Measurements from ENCODE around the gene MARK3.

MARK3 gene

DNA sequence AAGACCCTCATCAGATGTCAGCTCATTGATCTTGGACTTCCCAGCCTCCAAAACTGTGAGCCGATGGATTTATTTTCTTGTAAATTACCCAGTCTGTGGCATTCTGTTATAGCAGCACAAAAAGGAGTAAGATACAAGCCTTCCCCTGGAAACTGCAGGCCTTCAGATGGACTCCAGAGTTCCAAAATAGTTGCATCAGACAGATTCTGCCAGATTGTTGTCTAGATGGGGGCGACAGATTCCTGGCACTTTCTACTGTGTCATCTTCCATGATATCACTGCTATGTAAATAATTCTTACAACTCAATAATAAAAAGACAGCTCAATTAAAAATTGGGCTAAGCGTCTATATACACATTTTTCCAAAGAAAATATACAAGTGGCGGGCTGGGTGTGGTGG is 17.2 kb upstream of the MARK3 start:
- DNase-seq (ENCODE audit: low read depth in 2 of 2) = no peak

DNA sequence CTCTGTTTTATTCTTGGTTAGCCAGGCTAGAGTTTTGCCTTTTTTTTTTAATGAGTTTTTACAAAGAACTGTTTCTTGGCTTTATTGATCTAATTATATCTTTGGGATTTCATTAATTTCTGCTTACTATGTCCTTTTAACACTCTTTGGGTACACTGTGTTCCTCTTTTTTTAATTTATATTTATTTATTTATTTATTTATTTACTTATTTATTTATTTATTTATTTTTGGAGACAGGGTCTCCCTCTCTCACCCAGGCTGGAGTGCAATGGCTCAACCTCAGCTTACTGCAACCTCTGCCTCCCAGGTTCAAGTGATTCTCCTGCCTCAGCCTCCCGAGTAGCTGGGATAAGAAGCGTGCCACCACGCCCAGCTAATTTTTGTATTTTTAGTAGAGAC is 15.1 kb upstream of the MARK3 start:
- no peak for DNase-seq (ENCODE audit: low read depth in 2 of 2)

DNA sequence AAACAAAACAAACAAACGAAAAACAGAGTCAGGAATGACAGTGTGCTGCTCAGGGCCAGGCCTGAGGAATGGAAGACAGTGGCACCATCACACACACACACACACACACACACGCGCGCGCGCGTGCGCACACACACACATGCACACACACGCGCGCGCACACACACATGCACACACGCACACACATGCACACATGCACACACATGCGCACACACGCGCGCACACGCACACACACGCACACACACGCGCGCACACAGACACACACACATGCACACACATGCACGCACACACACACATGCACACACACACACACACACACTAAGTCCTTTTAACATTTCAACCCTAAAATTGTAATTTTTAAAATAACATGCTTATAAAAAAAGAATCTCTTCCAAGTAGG is 13.2 kb upstream of the MARK3 start:
- no peak for DNase-seq (ENCODE audit: low read depth in 2 of 2)

- DNase-seq (ENCODE audit: low read depth in 2 of 2) = no peak
Measured at GRCh38 chr14:103372552-103373304, 12.5 kb upstream of the MARK3 start.

DNA sequence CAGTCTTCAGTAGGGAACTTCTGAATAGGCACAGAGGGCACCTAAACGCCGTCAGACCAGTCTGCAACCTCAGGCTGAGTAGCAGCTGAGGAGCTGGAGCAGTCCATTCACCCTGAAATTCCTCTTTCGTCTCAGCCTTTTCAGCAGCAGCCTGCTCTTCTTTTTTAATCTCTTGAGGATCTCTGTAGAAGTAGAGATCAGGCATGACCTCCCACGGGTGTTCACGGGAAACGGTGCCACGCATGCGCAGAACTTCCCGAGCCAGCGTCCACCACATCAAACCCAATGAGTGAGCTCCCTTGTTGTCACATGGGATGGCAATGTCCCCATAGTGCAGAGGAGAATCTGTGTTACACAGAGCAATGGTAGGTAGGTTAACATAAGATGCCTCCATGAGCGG is 11.1 kb upstream of the MARK3 start:
- DNase-seq (ENCODE audit: low read depth in 2 of 2) = no peak

DNA sequence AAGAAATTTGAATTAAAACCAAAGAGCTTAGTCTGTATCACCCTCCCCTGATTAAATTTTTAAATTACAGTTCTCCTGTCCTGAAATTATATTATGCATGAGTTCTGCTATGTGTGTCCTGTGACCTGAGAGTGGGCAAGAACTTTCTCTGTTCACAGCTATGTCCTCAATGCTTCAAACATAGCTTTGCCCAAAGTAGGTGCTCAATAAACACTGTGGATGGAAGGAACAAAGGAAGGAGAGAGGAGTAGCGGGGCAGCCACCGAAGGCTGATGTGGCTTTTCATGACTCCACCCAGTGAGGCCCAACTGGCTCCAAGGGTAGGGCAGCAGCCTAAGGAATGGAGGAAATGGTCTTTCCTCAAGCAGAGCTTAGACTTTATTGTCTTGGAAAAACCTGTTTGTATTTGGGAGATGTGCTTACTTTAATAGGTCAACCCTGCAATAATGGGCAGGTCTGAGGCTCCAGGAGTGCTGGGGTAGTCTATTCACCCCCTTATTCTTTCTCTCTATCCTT is 7.6 kb upstream of the MARK3 start:
- DNase-seq (ENCODE audit: low read depth in 2 of 2) = no peak

GRCh38 chr14:103378038-103378854 is 7.0 kb upstream of the MARK3 start:
- DNase-seq (ENCODE audit: low read depth in 2 of 2) = no peak

DNA sequence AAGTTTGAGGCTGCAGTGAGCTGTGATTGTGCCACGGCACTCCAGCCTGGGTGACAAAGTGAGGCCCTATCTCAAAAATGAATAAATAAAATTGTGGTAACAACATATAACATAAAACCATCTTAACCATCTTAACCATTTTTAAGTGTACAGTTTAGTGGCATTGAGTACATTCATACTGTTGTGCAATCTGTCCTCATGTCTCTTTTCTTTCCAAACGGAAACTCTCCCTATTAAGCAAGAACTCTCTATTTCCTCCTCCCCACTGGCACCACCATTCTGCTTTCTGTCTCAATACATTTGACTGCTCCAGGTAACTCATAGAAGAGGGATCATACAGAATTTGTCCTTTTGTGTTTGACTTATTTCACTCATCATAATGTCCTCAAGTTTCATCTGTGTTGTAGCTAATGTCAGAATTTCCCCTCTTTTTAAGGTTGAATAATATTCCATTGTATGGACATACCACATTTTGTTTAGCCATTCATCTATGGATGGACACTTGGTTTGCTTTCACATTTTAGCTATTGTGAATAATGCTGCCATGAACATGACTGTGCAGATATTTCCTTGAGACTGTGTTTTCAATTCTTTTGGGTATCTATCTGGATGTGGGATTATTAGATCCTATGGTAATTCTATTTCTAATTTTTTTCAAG is 4.4 kb upstream of the MARK3 start:
- DNase-seq (ENCODE audit: low read depth in 2 of 2) = no peak

DNA sequence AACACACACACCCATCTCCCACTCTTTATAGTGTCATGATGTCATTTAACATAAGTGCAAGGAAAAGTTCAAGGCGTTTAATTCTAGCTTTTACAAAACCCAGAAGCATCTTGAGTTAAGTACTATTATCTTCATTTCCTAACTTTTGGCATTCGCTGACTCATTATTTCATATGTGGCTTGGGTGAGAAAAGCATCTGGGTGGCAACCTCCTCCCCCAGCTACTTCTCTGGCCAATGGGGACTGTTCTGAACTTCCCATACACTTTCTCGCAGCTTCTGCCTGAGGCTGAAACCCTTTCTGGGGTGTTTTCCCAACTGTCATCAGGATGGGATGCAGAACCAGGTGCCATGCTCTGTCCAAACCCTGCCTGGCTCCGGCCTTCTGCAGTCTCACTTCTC is 2.8 kb upstream of the MARK3 start:
- DNase-seq (ENCODE audit: low read depth in 2 of 2) = no peak

- DNase-seq (ENCODE audit: low read depth in 2 of 2) = no peak
Measured at GRCh38 chr14:103384450-103385151, 614 bp upstream of the MARK3 start.

- no peak for DNase-seq (ENCODE audit: low read depth in 2 of 2)
Measured at GRCh38 chr14:103385929-103386712, 906 bp downstream of the MARK3 start.

- DNase-seq (ENCODE audit: low read depth in 2 of 2) = no peak
Measured at GRCh38 chr14:103386713-103387329, 1.6 kb downstream of the MARK3 start.

- no peak for DNase-seq (ENCODE audit: low read depth in 2 of 2)
Measured at GRCh38 chr14:103388664-103389063, 3.4 kb downstream of the MARK3 start.

- DNase-seq (ENCODE audit: low read depth in 2 of 2) = no peak
Measured at GRCh38 chr14:103390605-103391004, 5.4 kb downstream of the MARK3 start.

GRCh38 chr14:103391048-103391447 is 5.8 kb downstream of the MARK3 start:
- no peak for DNase-seq (ENCODE audit: low read depth in 2 of 2)

DNA sequence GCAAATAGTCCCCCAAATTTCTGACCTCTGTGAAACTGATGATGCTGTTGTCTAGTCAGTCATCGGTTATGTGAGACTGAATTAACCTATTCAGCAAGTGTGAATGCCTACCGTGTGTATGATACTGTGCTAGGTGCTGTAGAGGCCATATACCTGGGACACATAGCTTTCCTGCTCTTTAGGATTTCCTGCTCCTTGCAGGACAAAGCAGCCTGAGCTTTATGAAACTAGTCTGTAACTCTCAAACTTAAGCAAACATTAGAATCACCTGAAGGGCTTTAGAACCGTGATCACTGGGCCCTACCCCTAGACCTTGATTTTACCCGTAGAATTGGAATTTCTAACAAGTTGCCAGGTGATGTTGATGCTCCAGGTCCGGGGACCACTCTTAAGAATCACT is 6.9 kb downstream of the MARK3 start:
- no peak for DNase-seq (ENCODE audit: low read depth in 2 of 2)

DNA sequence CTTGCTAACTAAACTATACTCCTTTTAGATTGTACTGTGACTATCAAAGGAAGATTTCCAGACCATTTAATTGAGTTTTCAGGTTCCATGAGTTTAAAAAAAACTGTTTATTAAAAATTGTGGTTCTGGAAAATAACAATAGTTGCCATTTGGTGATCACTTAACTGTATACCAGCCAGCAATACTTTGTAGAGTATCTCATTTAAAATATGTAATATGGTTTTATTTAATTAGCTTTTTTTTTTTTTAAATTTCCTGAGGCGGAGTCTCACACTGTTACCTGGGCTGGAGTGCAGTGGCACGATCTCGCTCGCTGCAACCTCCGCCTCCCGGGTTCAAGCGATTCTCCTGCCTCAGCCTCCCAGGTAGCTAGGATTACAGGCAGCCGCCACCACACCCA is 7.4 kb downstream of the MARK3 start:
- no peak for DNase-seq (ENCODE audit: low read depth in 2 of 2)

GRCh38 chr14:103393070-103393469 is 7.9 kb downstream of the MARK3 start:
- DNase-seq (ENCODE audit: low read depth in 2 of 2) = no peak

- no peak for DNase-seq (ENCODE audit: low read depth in 2 of 2)
Measured at GRCh38 chr14:103393676-103394626, 8.7 kb downstream of the MARK3 start.
